Cardiac fibroblast (primary cell): Measurements from ENCODE around the gene MICAL2.

Experiments used
- DNase-seq, 2 donors: peaks; one replicate each; pipeline versions ENCODE4 v3.0.0 to v3.0.0-alpha.2; 2010; ENCODE audit warnings: low read depth in 2 of 2
- H3K4me3 ChIP-seq, 2 donors: replicated peaks in 1 of 2; 1 replicate in 1 of 2; 2 replicates in 1 of 2; pipeline ENCODE4 v1.5.1; 2011; ENCODE audit warnings: low read depth in 2 of 2, low read length in 2 of 2, mild to moderate bottlenecking in 2 of 2, moderate library complexity in 1 of 2
- CTCF ChIP-seq: IDR thresholded peaks from one replicate; pipeline ENCODE4 v1.5.1; 2011; ENCODE audit warnings: low read depth, mild to moderate bottlenecking, low read length, inconsistent platforms

MICAL2 gene

GRCh38 chr11:12182302-12182675, 71.9 kb downstream of the MICAL2 start:
- TF ChIP-seq CTCF: no peak
- H3K4me3 ChIP-seq: no peak overlapping the region
- no peak for DNase-seq

- peak; percentile 97 to 99 for DNase-seq
- no peak overlapping the region for H3K4me3 ChIP-seq
- no peak for TF ChIP-seq CTCF
Measured at GRCh38 chr11:12182676-12183541, 72.5 kb downstream of the MICAL2 start.

- no peak for TF ChIP-seq CTCF
- no peak for DNase-seq
- H3K4me3 ChIP-seq: no peak overlapping the region
Measured at GRCh38 chr11:12183827-12184620, 73.6 kb downstream of the MICAL2 start.

GRCh38 chr11:12184699-12185098, 74.3 kb downstream of the MICAL2 start:
- peak in 1 of 2 donors; percentile 56 for DNase-seq
- TF ChIP-seq CTCF: no peak
- H3K4me3 ChIP-seq: no peak overlapping the region

GRCh38 chr11:12185106-12185690, 74.8 kb downstream of the MICAL2 start:
- no peak overlapping the region for H3K4me3 ChIP-seq
- no peak for TF ChIP-seq CTCF

GRCh38 chr11:12185914-12186313, 75.5 kb downstream of the MICAL2 start:
- no peak for TF ChIP-seq CTCF
- DNase-seq: peak in 1 of 2 donors; percentile 82
- no peak overlapping the region for H3K4me3 ChIP-seq

More at GRCh38 chr11:12185106-12185690, 74.8 kb downstream of the MICAL2 start:
- DNase-seq: no peak
